HL-60 (cell line): ENCODE results near the gene MRGPRF.

Experiments
- GABPA ChIP-seq: IDR thresholded peaks from 2 replicates; pipeline ENCODE4 v1.6.1; 2012; ENCODE audit warnings: low read depth
- POLR2AphosphoS5 ChIP-seq: IDR thresholded peaks from 2 replicates; pipeline ENCODE4 v1.6.1; 2012; ENCODE audit warnings: low read depth
- SPI1 ChIP-seq: IDR thresholded peaks from 2 replicates; pipeline ENCODE4 v1.6.1; 2012; ENCODE audit warnings: low read depth, mild to moderate bottlenecking, borderline replicate concordance
- TF ChIP-seq, protein P1 (sequence below): IDR thresholded peaks from one replicate; pipeline ENCODE4 v1.5.1; 2011; ENCODE audit warnings: low read length, control low read depth, inconsistent platforms; ENCODE audit not compliant: insufficient read depth
- TF ChIP-seq, protein P2 (sequence below): IDR thresholded peaks from 2 replicates; pipeline ENCODE4 v1.6.1; 2012; ENCODE audit warnings: low read depth; ENCODE audit not compliant: insufficient replicate concordance

DNA sequence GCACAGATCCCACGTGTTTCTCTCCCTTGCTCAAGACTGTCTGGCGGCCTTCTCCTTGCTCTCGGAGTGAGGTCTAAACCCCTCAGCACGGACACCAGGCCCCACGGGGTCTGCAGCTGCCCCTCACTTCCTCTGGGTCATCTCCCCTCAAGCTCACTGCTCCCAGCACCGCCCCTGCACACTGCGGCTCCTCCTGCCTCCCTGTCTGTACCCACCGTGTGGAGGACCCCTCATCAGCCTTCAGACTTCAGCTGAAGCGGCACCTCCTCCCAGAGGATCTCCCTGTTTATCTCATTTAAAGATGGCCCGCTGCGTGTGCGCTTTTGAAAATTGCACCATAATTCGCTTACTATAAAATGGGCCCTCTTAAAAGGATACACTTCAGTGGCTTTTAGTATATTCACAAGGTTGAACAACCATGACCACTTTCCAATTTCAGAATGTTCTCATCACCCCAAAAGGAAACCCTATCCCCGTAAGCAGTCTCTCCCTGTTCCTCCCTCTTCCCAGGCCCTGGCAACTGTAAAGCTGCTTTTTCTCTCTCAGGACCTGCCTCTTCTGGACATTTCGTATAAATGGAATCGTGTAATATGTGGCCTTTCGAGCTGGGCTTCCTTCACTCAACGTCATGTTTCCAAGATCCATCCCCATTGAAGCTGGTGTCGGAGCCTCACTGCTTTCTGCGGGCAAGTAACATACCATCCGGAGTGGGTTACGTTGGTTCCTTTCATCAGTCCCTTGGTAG, 21.2 kb upstream of the MRGPRF start:
- TF ChIP-seq, protein P1, sequence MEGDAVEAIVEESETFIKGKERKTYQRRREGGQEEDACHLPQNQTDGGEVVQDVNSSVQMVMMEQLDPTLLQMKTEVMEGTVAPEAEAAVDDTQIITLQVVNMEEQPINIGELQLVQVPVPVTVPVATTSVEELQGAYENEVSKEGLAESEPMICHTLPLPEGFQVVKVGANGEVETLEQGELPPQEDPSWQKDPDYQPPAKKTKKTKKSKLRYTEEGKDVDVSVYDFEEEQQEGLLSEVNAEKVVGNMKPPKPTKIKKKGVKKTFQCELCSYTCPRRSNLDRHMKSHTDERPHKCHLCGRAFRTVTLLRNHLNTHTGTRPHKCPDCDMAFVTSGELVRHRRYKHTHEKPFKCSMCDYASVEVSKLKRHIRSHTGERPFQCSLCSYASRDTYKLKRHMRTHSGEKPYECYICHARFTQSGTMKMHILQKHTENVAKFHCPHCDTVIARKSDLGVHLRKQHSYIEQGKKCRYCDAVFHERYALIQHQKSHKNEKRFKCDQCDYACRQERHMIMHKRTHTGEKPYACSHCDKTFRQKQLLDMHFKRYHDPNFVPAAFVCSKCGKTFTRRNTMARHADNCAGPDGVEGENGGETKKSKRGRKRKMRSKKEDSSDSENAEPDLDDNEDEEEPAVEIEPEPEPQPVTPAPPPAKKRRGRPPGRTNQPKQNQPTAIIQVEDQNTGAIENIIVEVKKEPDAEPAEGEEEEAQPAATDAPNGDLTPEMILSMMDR = no peak
- TF ChIP-seq, protein P2, sequence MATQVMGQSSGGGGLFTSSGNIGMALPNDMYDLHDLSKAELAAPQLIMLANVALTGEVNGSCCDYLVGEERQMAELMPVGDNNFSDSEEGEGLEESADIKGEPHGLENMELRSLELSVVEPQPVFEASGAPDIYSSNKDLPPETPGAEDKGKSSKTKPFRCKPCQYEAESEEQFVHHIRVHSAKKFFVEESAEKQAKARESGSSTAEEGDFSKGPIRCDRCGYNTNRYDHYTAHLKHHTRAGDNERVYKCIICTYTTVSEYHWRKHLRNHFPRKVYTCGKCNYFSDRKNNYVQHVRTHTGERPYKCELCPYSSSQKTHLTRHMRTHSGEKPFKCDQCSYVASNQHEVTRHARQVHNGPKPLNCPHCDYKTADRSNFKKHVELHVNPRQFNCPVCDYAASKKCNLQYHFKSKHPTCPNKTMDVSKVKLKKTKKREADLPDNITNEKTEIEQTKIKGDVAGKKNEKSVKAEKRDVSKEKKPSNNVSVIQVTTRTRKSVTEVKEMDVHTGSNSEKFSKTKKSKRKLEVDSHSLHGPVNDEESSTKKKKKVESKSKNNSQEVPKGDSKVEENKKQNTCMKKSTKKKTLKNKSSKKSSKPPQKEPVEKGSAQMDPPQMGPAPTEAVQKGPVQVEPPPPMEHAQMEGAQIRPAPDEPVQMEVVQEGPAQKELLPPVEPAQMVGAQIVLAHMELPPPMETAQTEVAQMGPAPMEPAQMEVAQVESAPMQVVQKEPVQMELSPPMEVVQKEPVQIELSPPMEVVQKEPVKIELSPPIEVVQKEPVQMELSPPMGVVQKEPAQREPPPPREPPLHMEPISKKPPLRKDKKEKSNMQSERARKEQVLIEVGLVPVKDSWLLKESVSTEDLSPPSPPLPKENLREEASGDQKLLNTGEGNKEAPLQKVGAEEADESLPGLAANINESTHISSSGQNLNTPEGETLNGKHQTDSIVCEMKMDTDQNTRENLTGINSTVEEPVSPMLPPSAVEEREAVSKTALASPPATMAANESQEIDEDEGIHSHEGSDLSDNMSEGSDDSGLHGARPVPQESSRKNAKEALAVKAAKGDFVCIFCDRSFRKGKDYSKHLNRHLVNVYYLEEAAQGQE = no peak
- TF ChIP-seq POLR2AphosphoS5 = no peak
- TF ChIP-seq GABPA = no peak
- no peak for TF ChIP-seq SPI1
